GM18517 (cell line): ENCODE results near the gene SUPT4H1.

Experiments
- ATAC-seq: cut with Tn5 transposase; IDR thresholded peaks from one replicate; pipeline ENCODE4 v1.9.1; 2021; ENCODE audit warnings: mild to moderate bottlenecking, moderate library complexity; ENCODE audit not compliant: unreplicated experiment

Gene SUPT4H1

GRCh38 chr17:58308985-58309917 lies 42.8 kb downstream of the SUPT4H1 start:
- ATAC-seq, result no peak

- ATAC-seq, result no peak
These were observed 43.6 kb downstream of the SUPT4H1 start for GRCh38 chr17:58308173-58308984.

DNA sequence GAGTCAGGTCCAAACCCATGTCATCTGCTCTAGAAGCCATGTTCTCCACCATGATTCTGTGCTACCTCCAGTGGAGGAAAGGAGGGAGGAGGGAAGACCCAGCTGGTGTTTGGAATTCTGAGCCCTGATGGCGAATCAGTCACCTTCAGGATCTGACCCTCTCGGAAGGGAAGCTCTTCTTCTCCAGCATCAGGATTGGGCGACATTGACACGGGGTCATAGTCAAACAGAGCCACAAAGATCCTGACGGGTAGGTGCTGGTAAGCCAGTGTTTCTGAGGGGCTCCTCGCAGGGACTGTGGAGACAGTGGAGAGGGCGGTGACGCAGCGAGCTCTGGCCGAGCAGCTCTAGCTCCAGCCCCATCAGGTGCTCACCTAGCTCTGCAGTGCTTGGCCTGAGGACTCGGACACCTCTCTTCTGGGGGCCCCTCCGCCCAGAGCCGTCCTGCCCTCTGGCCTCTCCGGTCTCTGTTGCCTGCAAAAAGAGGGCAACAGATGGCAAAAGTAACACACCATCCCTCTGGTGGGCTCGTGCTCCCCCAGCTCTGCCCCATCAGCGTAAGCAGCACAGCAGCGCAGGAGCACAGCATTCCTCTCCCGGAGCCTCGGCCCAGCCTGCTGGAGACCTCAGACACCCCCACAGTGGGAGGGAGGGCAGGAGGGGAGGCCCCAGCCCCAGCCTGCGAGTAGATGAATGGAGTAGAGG lies 44.4 kb downstream of the SUPT4H1 start:
- no peak for ATAC-seq

DNA sequence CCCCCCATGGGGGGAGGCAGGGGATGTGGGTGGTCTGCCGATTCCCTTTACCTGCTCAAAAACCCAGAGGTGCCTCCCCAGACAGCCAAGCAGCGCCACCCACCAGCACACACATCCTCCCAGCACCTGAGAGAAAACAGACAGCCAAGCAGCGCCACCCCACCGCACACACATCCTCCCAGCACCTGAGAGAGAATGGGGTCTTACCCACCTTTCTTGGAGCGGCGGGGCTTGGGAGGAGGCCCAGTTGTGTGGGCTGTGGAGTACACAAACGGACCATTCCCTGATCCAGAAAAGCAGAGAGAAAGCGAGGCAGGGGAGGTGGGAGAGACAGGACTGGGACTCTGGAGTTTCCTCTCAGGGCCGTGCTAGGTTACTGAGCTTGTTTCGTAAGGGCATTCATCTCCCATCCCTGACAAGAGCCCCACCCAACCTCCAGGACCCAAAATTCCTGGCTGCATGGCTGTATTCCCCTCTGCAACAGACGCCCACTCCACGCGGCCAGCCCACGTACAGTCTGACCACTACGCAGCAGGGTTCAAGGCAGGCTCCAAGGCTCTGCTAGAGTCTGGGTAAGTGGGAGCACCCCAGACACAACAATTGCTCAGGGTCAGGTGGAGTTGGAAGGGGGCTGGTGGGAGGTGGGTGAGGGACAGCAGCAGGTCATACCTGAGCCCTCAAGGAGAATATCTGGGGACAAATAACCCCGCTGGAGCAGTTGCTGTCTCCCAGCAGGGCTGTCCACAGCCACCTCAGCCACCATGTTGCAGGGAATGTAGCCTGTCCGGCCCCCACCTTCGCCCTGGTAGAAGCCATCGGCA lies 45.7 kb downstream of the SUPT4H1 start:
- no peak for ATAC-seq

- no peak for ATAC-seq
These were observed 46.4 kb downstream of the SUPT4H1 start for GRCh38 chr17:58305626-58306025.

GRCh38 chr17:58304750-58305486 lies 47.1 kb downstream of the SUPT4H1 start:
- no peak for ATAC-seq

DNA sequence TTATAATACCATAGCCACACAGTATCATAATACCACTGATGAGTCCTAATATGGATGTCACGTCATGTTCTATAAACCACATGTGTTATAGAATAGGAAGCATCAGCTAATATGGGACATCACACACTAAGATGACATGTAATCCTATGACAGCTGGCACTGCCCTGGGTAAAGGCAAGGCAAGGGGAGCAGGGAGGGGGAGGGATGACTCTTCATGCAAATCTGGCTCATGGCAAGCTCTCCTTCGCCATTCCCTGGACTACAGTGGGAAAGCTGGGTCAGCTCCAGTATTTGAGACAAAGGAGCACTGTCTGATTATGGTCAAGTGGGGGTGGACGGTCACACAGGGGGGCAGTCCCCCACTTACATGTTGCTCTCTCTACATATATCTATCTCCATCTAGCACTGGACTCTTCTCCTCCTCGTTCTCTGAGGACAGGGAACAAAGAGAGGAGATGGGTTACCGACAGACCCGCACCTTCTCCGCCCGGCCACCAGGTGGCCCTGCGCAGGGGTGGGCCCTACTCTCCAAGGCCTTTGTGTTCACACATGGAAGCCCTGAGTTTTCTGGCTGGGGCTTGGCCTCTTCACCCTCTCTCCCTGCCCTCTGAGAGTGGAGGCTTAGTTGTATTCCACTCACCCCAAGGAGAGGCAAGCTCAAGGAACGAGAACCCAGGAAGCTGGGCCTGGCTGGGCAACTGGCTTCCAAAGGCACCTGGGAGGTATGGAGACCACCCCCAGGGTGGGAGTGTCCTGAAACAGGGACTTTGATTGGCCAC lies 47.8 kb downstream of the SUPT4H1 start:
- ATAC-seq, result no peak

- ATAC-seq, result no peak
These were observed 48.9 kb downstream of the SUPT4H1 start for GRCh38 chr17:58302919-58303585.

DNA sequence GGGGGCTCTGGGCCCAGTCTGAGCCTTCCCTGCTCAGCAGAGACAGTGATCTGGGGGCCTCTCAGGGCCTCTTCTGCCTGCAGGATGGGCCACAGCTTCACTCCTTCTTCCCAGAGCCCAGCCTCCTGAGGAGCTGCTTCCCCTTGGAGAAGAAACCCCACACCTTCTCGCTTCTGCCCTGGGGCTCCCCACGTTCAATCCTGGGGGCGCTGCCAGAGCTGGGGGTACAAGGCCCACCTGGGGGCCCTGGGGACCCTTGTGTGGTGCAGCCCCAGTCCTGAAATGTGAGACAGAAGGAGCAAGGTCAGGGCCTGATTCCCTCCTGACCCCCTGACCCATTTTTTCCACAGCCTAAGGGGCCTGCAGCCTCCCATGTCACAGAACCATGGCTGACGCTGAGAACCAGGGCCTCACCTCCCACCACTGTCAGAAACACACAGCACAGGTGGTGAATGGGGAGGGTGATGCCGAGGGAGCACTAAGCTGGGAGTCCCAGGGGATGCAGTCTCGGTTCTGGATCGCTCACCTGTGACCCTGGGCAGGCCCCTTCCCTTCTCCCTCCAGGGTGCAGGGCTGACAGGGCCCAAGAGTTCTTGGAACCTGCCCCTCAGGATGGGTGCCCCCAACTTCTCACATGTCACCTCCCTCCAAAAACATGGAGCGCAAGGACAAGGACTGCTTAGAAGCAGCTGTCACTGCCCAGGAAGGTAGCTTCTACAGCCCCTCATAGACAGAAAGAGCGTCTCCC lies 49.7 kb downstream of the SUPT4H1 start:
- no peak for ATAC-seq

DNA sequence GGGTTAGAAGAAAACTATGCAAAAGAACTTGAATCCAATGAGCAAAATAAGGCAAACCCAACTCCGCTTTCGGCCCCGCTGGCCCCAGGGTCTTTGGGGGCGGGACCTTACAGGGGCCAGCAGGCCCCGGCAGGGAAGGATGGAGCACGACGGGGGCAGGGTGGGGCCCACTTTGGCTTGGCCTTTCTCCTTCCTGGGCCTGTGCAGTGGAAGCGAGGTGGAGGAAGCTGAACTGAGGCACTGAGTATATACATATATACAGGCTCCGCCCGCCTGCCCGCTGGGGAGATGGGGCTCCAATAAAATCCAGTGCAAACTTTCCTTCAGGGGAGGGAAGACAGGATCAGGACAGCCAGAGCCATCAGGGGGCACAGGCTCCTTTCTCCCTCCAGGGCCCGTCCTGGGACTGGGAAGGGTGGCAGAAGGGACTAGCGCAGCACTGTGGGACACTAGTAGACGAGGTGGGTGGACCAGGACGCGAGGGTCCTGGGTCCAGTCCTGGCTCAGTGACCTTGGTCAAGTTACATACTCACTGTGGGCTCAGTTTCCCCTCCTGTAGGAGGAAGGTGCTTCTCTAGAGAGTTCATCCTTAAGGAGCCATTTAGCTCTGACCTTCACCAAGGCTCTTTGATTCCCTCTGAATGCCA lies 50.4 kb downstream of the SUPT4H1 start:
- ATAC-seq, result no peak

- ATAC-seq, result no peak
These were observed 51.7 kb downstream of the SUPT4H1 start for GRCh38 chr17:58300336-58300735.
